Parathyroid adenoma (tissue), 2 donors: Measurements from ENCODE around the gene FYN.
"Not testable (repeated sequence)": the region's sequence is repeated elsewhere in the genome, so short reads cannot be mapped to it uniquely, and the experiment has no call there.

ENCODE experiments used
- H2AFZ ChIP-seq: fragments of 300-600 bp; sonication (generic); one replicate; pipeline ENCODE4 v1.7.0; 2017; ENCODE audit warnings: antibody characterized with exemption, mild to moderate bottlenecking
- H3K27ac ChIP-seq: fragments of 300-600 bp; sonication (generic); one replicate; pipeline ENCODE4 v1.7.0; 2017
- H3K27me3 ChIP-seq: fragments of 300-600 bp; sonication (generic); one replicate; pipeline ENCODE4 v1.7.0; 2017; ENCODE audit warnings: low read length; ENCODE audit not compliant: control insufficient read depth, insufficient read depth
- H3K36me3 ChIP-seq: fragments of 300-600 bp; sonication (generic); one replicate; pipeline ENCODE4 v1.7.0; 2017; ENCODE audit warnings: low read length; ENCODE audit not compliant: control insufficient read depth, insufficient read depth
- H3K4me1 ChIP-seq: fragments of 300-600 bp; sonication (generic); one replicate; pipeline ENCODE4 v1.7.0; 2017; ENCODE audit warnings: control low read depth
- H3K4me2 ChIP-seq: fragments of 300-600 bp; sonication (generic); one replicate; pipeline ENCODE4 v1.7.0; 2017; ENCODE audit warnings: low read length
- H3K4me3 ChIP-seq: fragments of 300-600 bp; sonication (generic); one replicate; pipeline ENCODE4 v1.7.0; 2017; ENCODE audit warnings: low read depth, low read length
- H3K79me2 ChIP-seq: fragments of 300-600 bp; sonication (generic); one replicate; pipeline ENCODE4 v1.7.0; 2017; ENCODE audit warnings: control low read depth
- H3K9ac ChIP-seq: fragments of 300-600 bp; sonication (generic); one replicate; pipeline ENCODE4 v1.7.0; 2017; ENCODE audit warnings: mild to moderate bottlenecking
- H3K9me3 ChIP-seq: fragments of 300-600 bp; sonication (generic); one replicate; pipeline ENCODE4 v1.7.0; 2017; ENCODE audit warnings: low read length; ENCODE audit not compliant: control insufficient read depth
- TF ChIP-seq, protein P1 (sequence below): fragments of 300-600 bp; sonication (generic); IDR thresholded peaks from one replicate; pipeline ENCODE4 v1.7.0; 2017; ENCODE audit warnings: antibody characterized with exemption, mild to moderate bottlenecking
- donor health status: primary hyperparathyroidism.

Gene FYN

DNA sequence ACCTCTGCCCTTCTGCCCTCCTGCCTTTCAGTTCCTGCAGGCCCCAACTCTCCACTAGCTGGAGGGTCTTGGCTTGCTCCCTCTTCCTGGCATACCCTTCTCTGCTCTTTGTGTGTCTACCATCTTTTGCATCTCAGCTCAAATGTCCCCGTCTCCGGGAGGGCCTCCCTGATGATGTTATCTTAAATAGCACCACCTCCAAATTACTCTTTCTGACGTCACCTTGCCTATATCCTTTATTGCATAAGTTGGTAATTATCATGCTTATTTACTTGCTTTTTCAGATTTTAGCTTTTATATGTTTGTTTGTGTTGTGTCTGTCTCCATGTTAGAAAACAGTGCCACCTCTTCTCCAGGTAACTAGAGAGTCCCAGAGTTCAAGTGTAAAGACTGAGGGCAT lies 36.0 kb upstream of the FYN start:
- Histone ChIP-seq H3K9ac (no peak overlapping the region), H3K27ac (no peak overlapping the region), H3K36me3 (no peaks in the 10 kb centered on the region), H3K4me3 (no peak overlapping the region), H3K9me3 (no peaks in the 10 kb centered on the region), H3K79me2 (no peaks in the 10 kb centered on the region), H2AFZ (no peak overlapping the region), H3K4me1 (no peaks in the 10 kb centered on the region), H3K27me3 (no peaks in the 10 kb centered on the region), H3K4me2 (no peak overlapping the region)
- TF ChIP-seq, protein P1, sequence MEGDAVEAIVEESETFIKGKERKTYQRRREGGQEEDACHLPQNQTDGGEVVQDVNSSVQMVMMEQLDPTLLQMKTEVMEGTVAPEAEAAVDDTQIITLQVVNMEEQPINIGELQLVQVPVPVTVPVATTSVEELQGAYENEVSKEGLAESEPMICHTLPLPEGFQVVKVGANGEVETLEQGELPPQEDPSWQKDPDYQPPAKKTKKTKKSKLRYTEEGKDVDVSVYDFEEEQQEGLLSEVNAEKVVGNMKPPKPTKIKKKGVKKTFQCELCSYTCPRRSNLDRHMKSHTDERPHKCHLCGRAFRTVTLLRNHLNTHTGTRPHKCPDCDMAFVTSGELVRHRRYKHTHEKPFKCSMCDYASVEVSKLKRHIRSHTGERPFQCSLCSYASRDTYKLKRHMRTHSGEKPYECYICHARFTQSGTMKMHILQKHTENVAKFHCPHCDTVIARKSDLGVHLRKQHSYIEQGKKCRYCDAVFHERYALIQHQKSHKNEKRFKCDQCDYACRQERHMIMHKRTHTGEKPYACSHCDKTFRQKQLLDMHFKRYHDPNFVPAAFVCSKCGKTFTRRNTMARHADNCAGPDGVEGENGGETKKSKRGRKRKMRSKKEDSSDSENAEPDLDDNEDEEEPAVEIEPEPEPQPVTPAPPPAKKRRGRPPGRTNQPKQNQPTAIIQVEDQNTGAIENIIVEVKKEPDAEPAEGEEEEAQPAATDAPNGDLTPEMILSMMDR: no peak

DNA sequence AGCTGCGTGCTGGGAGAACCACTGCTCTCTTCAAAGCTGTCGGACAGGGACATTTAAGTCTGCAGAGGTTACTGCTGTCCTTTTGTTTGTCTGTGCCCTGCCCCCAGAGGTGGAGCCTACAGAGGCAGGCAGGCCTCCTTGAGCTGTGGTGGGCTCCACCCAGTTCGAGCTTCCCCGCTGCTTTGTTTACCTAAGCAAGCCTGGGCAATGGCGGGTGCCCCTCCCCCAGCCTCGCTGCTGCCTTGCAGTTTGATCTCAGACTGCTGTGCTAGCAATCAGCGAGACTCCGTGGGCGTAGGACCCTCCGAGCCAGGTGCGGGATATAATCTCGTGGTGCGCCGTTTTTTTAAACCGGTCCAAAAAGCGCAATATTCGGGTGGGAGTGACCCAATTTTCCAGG lies 35.1 kb upstream of the FYN start:
- H3K27ac ChIP-seq, H3K36me3 ChIP-seq, H3K79me2 ChIP-seq, H3K4me2 ChIP-seq, H2AFZ ChIP-seq, H3K4me1 ChIP-seq, H3K9me3 ChIP-seq, H3K4me3 ChIP-seq, H3K27me3 ChIP-seq, H3K9ac ChIP-seq: not testable (repeated sequence)

DNA sequence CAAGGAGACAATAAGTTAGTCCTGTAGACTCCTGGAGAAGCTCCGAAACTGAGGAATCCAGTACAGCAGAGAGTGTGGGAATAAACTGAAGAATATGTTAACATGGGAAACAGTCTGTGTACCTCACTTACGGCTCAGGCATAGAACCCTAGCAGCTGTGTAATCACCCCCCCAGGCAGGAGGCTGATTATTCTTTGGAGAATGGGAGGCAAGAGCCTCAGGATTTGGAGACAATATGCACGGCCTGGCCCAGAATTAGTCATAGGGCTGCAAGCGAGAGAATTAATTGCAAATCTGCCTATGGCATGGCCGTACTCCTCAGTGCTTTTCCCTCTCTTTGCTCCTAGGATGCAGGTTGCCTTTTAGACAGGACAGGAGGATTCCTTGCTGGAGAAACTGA lies 27.5 kb upstream of the FYN start:
- TF ChIP-seq, protein P1: no peak
- Histone ChIP-seq H3K4me3 (no peak overlapping the region), H3K9ac (no peak overlapping the region), H3K9me3 (no peaks in the 10 kb centered on the region), H3K4me1 (no peaks in the 10 kb centered on the region), H2AFZ (no peak overlapping the region), H3K27ac (no peak overlapping the region), H3K27me3 (no peaks in the 10 kb centered on the region), H3K4me2 (no peak overlapping the region), H3K36me3 (no peaks in the 10 kb centered on the region), H3K79me2 (no peaks in the 10 kb centered on the region)

DNA sequence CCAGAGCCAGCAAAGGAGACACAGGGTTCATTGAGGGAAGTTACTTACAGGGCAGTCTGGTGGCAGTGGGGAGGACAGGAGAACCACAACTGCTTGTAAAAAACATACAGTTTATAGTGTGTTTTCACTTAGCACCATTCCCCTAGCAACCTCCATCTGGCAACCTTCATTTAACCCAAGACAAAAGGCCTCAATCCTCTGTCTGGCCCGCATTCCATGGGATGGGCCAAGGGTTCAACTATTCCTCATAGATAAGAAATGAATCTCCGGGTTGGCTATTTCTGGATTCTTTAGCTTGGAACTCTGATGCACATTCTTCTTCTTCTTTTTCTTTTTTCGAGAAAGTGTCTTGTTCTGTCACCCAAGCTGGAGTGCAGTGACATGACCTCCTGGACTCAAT lies 26.3 kb upstream of the FYN start:
- Histone ChIP-seq H3K4me2 (no peak overlapping the region), H3K4me1 (no peaks in the 10 kb centered on the region), H3K27ac (no peak overlapping the region), H2AFZ (no peak overlapping the region), H3K9me3 (no peaks in the 10 kb centered on the region), H3K27me3 (no peaks in the 10 kb centered on the region), H3K4me3 (no peak overlapping the region), H3K79me2 (no peaks in the 10 kb centered on the region), H3K36me3 (no peaks in the 10 kb centered on the region), H3K9ac (no peak overlapping the region)
- TF ChIP-seq, protein P1: no peak

DNA sequence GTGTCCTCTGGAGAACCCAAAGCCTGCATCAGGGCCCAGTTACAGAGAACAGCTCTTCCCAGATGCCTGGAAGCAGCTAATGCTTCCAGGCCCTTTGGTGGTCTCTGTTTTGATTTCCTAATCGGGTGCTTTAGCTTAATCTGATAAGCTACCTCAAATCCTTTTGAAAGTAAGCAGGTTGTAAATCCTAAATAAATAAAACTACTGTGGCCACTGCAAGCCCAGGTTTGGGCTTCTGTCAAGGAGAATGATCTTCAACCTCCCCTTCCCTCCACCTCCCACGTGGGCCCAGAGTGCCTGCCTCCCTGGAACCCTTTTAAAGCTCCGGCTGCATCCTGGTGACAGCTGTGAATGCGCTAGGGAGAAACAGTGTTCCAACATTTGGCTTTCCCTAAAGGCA lies 25.2 kb upstream of the FYN start:
- Histone ChIP-seq H3K27me3 (no peaks in the 10 kb centered on the region), H3K36me3 (no peaks in the 10 kb centered on the region), H3K4me2 (no peak overlapping the region), H3K4me3 (no peak overlapping the region), H3K9ac (no peak overlapping the region), H3K27ac (no peak overlapping the region), H3K79me2 (no peaks in the 10 kb centered on the region), H3K9me3 (no peaks in the 10 kb centered on the region), H2AFZ (no peak overlapping the region), H3K4me1 (no peaks in the 10 kb centered on the region)
- TF ChIP-seq, protein P1: no peak
